ENCODE measurements around the gene MON1B. TPM values are rescaled to one million over a fixed set of nuclear protein-coding genes. Genes with fewer than 3 reads are reported as not detected.
"Not testable (repeated sequence)": the region's sequence is repeated elsewhere in the genome, so short reads cannot be mapped to it uniquely, and the experiment has no call there.

MON1B gene
- total RNA-seq, 1 donor from 2014 or later: 6.8 TPM

DNA sequence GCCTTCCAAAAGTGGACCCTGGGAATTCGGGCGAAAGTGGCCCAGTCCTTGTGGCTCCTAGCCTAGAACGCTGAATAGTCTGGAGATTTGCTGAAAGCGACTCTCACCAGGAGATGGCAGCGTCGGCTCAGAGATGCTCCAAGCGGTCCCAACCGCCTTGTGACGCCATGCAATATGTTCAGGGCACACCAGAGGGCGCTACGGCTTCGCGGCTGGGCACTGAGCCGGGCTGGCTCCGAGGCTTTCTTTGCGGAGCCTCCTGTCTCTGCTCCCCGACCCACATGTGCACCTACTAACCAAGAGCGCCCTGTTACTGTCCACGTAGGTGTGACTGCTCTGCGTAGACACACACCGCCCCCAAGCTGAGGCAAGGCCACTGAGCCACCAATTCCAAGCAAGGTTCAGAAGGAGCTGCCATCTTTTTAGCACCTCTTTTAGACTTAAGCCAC lies 45.1 kb downstream of the MON1B start:
- FAIRE-seq (peak; percentile 66), DNase-seq (ENCODE audit: low read depth) (peak; percentile 59)

DNA sequence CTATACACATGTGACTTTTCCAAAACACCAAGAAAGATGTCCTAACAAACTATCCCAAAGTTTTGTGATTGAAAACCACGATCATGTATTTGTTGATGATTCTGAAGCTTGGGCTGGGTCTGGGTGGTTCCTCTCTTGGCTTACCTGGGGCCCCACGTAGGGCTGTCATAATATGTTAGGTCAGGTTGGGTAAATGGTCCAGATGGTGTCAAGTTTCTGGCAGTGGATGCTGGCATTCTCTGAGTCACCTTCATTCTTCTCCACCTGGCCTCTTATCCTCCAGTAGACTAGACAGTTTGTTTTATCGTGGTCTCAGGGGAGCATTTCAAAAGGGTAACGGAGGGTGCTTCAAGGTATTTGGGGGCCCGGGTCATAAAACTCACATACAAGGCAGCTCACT lies 47.6 kb downstream of the MON1B start:
- Histone ChIP-seq H3K4me3 (ENCODE audit: low read depth, low read length) (no peak overlapping the region), H3K27me3 (ENCODE audit: control insufficient read depth, insufficient read depth, low read length) (no peaks in the 10 kb centered on the region), H3K36me3 (ENCODE audit: control insufficient read depth, insufficient read depth, low read length) (no peaks in the 10 kb centered on the region)
- TF ChIP-seq CTCF (IDR thresholded peaks at IDR 0.05; ENCODE audit: insufficient read depth, low read length, severe bottlenecking): no peak
- DNase-seq (ENCODE audit: low read depth) (peak; percentile 47), FAIRE-seq (no peak)

More for the DNA sequence above, 45.1 kb downstream of the MON1B start:
- no peaks in the 10 kb centered on the region for H3K36me3 ChIP-seq (ENCODE audit: control insufficient read depth, insufficient read depth, low read length)
- H3K4me3 ChIP-seq (ENCODE audit: low read depth, low read length): no peak overlapping the region
- H3K27me3 ChIP-seq (ENCODE audit: control insufficient read depth, insufficient read depth, low read length): no peaks in the 10 kb centered on the region
- TF ChIP-seq CTCF (IDR thresholded peaks at IDR 0.05; ENCODE audit: insufficient read depth, low read length, severe bottlenecking): peak; percentile 100

DNA sequence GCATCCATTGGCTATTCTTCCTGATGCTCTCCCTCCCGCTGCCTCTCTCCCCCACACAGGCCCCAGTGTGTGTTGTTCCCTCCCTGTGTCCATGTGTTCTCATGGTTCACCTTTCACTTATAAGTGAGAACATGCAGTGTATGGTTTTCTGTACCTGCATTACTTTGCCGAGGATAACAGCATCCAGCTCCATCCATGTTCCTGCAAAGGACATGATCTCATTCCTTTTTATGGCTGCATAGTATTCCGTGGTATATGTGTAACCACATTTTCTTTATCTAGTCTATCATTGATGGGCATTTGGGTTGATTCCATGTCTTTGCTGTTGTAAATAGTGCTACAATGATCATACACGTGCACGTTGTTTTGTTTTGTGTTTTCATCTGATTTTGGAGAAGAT lies 51.5 kb downstream of the MON1B start:
- not testable (repeated sequence) for H3K36me3 ChIP-seq (ENCODE audit: control insufficient read depth, insufficient read depth, low read length); DNase-seq (ENCODE audit: low read depth); H3K27me3 ChIP-seq (ENCODE audit: control insufficient read depth, insufficient read depth, low read length); FAIRE-seq; H3K4me3 ChIP-seq (ENCODE audit: low read depth, low read length)

GRCh38 chr16:77246150-77246549 lies 55.2 kb downstream of the MON1B start:
- Histone ChIP-seq H3K4me3 (ENCODE audit: low read depth, low read length) (no peak overlapping the region), H3K36me3 (ENCODE audit: control insufficient read depth, insufficient read depth, low read length) (no peaks in the 10 kb centered on the region), H3K27me3 (ENCODE audit: control insufficient read depth, insufficient read depth, low read length) (no peaks in the 10 kb centered on the region)
- DNase-seq (ENCODE audit: low read depth): no peak
- no peak for FAIRE-seq
- TF ChIP-seq CTCF (IDR thresholded peaks at IDR 0.05; ENCODE audit: insufficient read depth, low read length, severe bottlenecking): no peak

DNA sequence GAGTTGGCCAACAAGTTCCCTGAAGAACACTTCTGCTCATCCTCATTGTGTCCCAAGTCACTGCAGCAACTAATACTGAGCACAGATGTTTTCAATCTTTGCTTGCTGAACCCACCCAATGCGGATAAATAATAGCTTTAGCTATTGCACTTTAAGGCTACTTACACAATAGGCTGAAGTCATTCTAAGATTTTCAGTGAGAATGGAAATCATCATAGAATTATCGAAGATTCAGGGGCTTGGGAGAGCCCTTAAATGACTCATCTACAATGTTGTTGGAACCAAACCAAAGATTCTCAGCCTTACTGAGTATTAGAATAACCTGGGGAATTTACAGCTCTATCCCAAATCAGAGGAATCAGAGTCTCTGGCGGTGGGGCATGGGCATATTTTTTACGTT lies 59.4 kb downstream of the MON1B start:
- TF ChIP-seq CTCF (IDR thresholded peaks at IDR 0.05; ENCODE audit: insufficient read depth, low read length, severe bottlenecking): no peak
- no peaks in the 10 kb centered on the region for H3K36me3 ChIP-seq (ENCODE audit: control insufficient read depth, insufficient read depth, low read length)
- no peak overlapping the region for H3K4me3 ChIP-seq (ENCODE audit: low read depth, low read length)
- no peaks in the 10 kb centered on the region for H3K27me3 ChIP-seq (ENCODE audit: control insufficient read depth, insufficient read depth, low read length)
- no peak for DNase-seq (ENCODE audit: low read depth)
- FAIRE-seq: no peak

Other genes starting within 250 kb of the MON1B start
- gene SYCE1L, start 8.2 kb downstream of the MON1B start, total RNA-seq: 0.38 TPM in 1 of 2 replicates, not detected in the other
- gene ADAMTS18, start 243.8 kb downstream of the MON1B start, total RNA-seq: not detected in 2 replicates